Ecto neural progenitor cell (in vitro differentiated cells): Measurements from ENCODE around the gene OTUD3.
"Not testable (repeated sequence)": the region's sequence is repeated elsewhere in the genome, so short reads cannot be mapped to it uniquely, and the experiment has no call there.

Experiments
- DNase-seq: peaks from one replicate; pipeline ENCODE4 v3.0.0-alpha.2; 2018; ENCODE audit warnings: low spot score

Gene OTUD3

GRCh38 chr1:19869453-19869852 lies 12.7 kb upstream of the OTUD3 start:
- DNase-seq: not testable (repeated sequence)

- DNase-seq: no peak
Observed at GRCh38 chr1:19869929-19870328, 12.3 kb upstream of the OTUD3 start.

GRCh38 chr1:19872190-19872589 lies 10.0 kb upstream of the OTUD3 start:
- no peak for DNase-seq

- no peak for DNase-seq
Observed at GRCh38 chr1:19877181-19877750, 4.9 kb upstream of the OTUD3 start.

GRCh38 chr1:19877821-19878636 lies 4.2 kb upstream of the OTUD3 start:
- DNase-seq: no peak

GRCh38 chr1:19878637-19878985 lies 3.6 kb upstream of the OTUD3 start:
- DNase-seq: no peak

- no peak for DNase-seq
Observed at GRCh38 chr1:19879227-19879626, 3.0 kb upstream of the OTUD3 start.

GRCh38 chr1:19879661-19880060 lies 2.5 kb upstream of the OTUD3 start:
- no peak for DNase-seq

- DNase-seq: not testable (repeated sequence)
Observed at GRCh38 chr1:19880841-19881240, 1.4 kb upstream of the OTUD3 start.

- no peak for DNase-seq
Observed at GRCh38 chr1:19884312-19884711, 2.1 kb downstream of the OTUD3 start.

- no peak for DNase-seq
Observed at GRCh38 chr1:19885821-19886220, 3.6 kb downstream of the OTUD3 start.

GRCh38 chr1:19888112-19888511 lies 5.9 kb downstream of the OTUD3 start:
- DNase-seq: no peak

GRCh38 chr1:19889656-19890055 lies 7.5 kb downstream of the OTUD3 start:
- DNase-seq: no peak

- DNase-seq: no peak
Observed at GRCh38 chr1:19892129-19892528, 9.9 kb downstream of the OTUD3 start.

GRCh38 chr1:19892628-19893168 lies 10.5 kb downstream of the OTUD3 start:
- DNase-seq: no peak

GRCh38 chr1:19893687-19894086 lies 11.5 kb downstream of the OTUD3 start:
- no peak for DNase-seq

- no peak for DNase-seq
Observed at GRCh38 chr1:19894218-19894617, 12.0 kb downstream of the OTUD3 start.

- no peak for DNase-seq
Observed at GRCh38 chr1:19901653-19902052, 19.5 kb downstream of the OTUD3 start.

- no peak for DNase-seq
Observed at GRCh38 chr1:19903621-19904020, 21.4 kb downstream of the OTUD3 start.

GRCh38 chr1:19907456-19907855 lies 25.3 kb downstream of the OTUD3 start:
- no peak for DNase-seq

- DNase-seq: no peak
Observed at GRCh38 chr1:19909392-19909791, 27.2 kb downstream of the OTUD3 start.

- no peak for DNase-seq
Observed at GRCh38 chr1:19909971-19910370, 27.8 kb downstream of the OTUD3 start.

GRCh38 chr1:19910650-19911049 lies 28.5 kb downstream of the OTUD3 start:
- no peak for DNase-seq

GRCh38 chr1:19918057-19918456 lies 35.9 kb downstream of the OTUD3 start:
- DNase-seq: peak; percentile 83
